ENCODE results near the gene GREB1L.

- TF ChIP-seq EZH2phosphoT487 (IDR thresholded peaks at IDR 0.05; ENCODE audit: insufficient read depth, low read depth): no peak
- TF ChIP-seq EZH2 (IDR thresholded peaks at IDR 0.05; ENCODE audit: insufficient read depth, poor library complexity, severe bottlenecking): no peak
These were observed 39.6 kb downstream of the GREB1L start for GRCh38 chr18:21281603-21282002.

Data from GM23248 (cell line).